Gastrocnemius medialis (tissue), 4 donors: ENCODE data around the gene CALU. TPM values are rescaled to one million over a fixed set of nuclear protein-coding genes. Genes with fewer than 3 reads are reported as not detected.
A peak's percentile ranks its signal among the peaks of the same experiment; 100 is the strongest.

Experiments
- ATAC-seq, 2 donors: fragments of 150-250 bp; one replicate each; pipeline ENCODE4 v1.9.1; 2016
- DNase-seq, 2 donors: peaks; one replicate each; pipeline ENCODE4 v3.0.0-alpha.2; 2019
- H3K27ac ChIP-seq, 4 donors: fragments of 200-600 bp; sonication (generic); 1 replicate in 1 of 4; 2 replicates in 3 of 4; pipeline ENCODE4 v1.5.1; 2016 to 2018; ENCODE audit warnings: mild to moderate bottlenecking in 2 of 4, moderate library complexity in 1 of 4
- H3K27me3 ChIP-seq, 3 donors: fragments of 200-600 bp; sonication (generic) in 2 of 3; 1 replicate in 1 of 3; 2 replicates in 2 of 3; pipeline versions ENCODE4 v1.5.1 to v1.6.0; 2016 to 2019; ENCODE audit warnings: mild to moderate bottlenecking in 1 of 3, moderate library complexity in 1 of 3
- H3K36me3 ChIP-seq, 2 donors: fragments of 200-600 bp; sonication (generic) in 1 of 2; one replicate each; pipeline ENCODE4 v1.5.1; 2017 to 2018
- H3K4me1 ChIP-seq, 2 donors: fragments of 200-600 bp; sonication (generic) in 1 of 2; one replicate each; pipeline ENCODE4 v1.5.1; 2016 to 2017; ENCODE audit warnings: mild to moderate bottlenecking in 2 of 2
- H3K4me3 ChIP-seq, 4 donors: fragments of 200-600 bp; sonication (generic) in 3 of 4; 1 replicate in 1 of 4; 2 replicates in 3 of 4; pipeline ENCODE4 v1.5.1; 2016 to 2019; ENCODE audit warnings: mild to moderate bottlenecking in 2 of 4
- H3K9me3 ChIP-seq, 3 donors: fragments of 200-600 bp; sonication (generic) in 2 of 3; 1 replicate in 1 of 3; 2 replicates in 2 of 3; pipeline ENCODE4 v1.5.1; 2016 to 2019
- CTCF ChIP-seq, 5 experiments: fragments of 450-650 bp in 3 of 5; fragments of 200-600 bp in 2 of 5; sonication (generic) in 2 of 5; IDR thresholded peaks in 4 of 5; conservative IDR thresholded peaks in 1 of 5; 1 replicate in 4 of 5; 2 replicates in 1 of 5; pipeline ENCODE4 v1.5.1; 2016 to 2019; ENCODE audit warnings: antibody characterized with exemption in 5 of 5, mild to moderate bottlenecking in 3 of 5, moderate library complexity in 3 of 5
- POLR2A ChIP-seq, 2 donors: fragments of 450-650 bp; IDR thresholded peaks; one replicate each; pipeline ENCODE4 v1.6.1; 2017; ENCODE audit warnings: antibody characterized with exemption in 2 of 2, mild to moderate bottlenecking in 2 of 2, moderate library complexity in 2 of 2
- in situ Hi-C, 4 donors: fragments of 200-750 bp; cut with MboI; loops; one replicate each; pipeline versions ENCODE4 v1.15.0 to v1.8.0; 2017; ENCODE audit warnings: low sequenced_read_pairs in 4 of 4
- intact Hi-C: fragments of 100-400 bp; cut with DNase I; formaldehyde crosslinking; loops from one replicate; pipeline ENCODE4 v1.15.1; 2023; ENCODE audit warnings: low total_unique reads
- total RNA-seq, 4 donors: library from RNA; depleted of rRNA; stranded (reverse); fragments of >200 nt; gene quantifications; one replicate each; pipeline versions ENCODE4 v1.1.0 to v1.2.3, GENCODE V29; 2016

The CALU gene
- total RNA-seq, 4 donors from 2014 or later, result 40.1 to 115 (median 90.6) TPM

GRCh38 chr7:128758553-128758952, 19.4 kb downstream of the CALU start:
- no peak for TF ChIP-seq POLR2A (IDR thresholded peaks at IDR 0.05)
- no peak for TF ChIP-seq CTCF (IDR thresholded peaks at IDR 0.05 in 4 of 5, conservative IDR thresholded peaks at IDR 0.05 in 1 of 5)
- intact Hi-C loops (no loop called here), in situ Hi-C loops (no loop called here)

GRCh38 chr7:128759242-128759641, 20.1 kb downstream of the CALU start:
- no peaks in the 10 kb centered on the region for H3K9me3 ChIP-seq
- no peak for ATAC-seq
- no peak overlapping the region for H3K4me3 ChIP-seq
- H3K27ac ChIP-seq, result peak overlapping the region in 2 of 4 donors; percentile 10 to 89
- H3K36me3 ChIP-seq, result peaks cover 0 to 27% of the 10 kb centered on the region in 2 donors
- H3K4me1 ChIP-seq, result peaks cover 20 to 27% of the 10 kb centered on the region in 2 donors
- in situ Hi-C loops (no loop called here), intact Hi-C loops (no loop called here)
- no peak for DNase-seq
- no peaks in the 10 kb centered on the region for H3K27me3 ChIP-seq
- TF ChIP-seq POLR2A (IDR thresholded peaks at IDR 0.05) (no peak), CTCF (IDR thresholded peaks at IDR 0.05 in 4 of 5, conservative IDR thresholded peaks at IDR 0.05 in 1 of 5) (no peak)

More at GRCh38 chr7:128758553-128758952, 19.4 kb downstream of the CALU start:
- no peaks in the 10 kb centered on the region for H3K9me3 ChIP-seq
- H3K4me1 ChIP-seq, result peaks cover 20 to 27% of the 10 kb centered on the region in 2 donors
- no peak for ATAC-seq
- no peak overlapping the region for H3K4me3 ChIP-seq
- no peak for DNase-seq
- H3K36me3 ChIP-seq, result peaks cover 0 to 31% of the 10 kb centered on the region in 2 donors
- H3K27me3 ChIP-seq, result no peaks in the 10 kb centered on the region
- H3K27ac ChIP-seq, result peak overlapping the region in 2 of 4 donors; percentile 10 to 89

- DNase-seq (no peak), ATAC-seq (peak in 1 of 2 donors; percentile 50)
- Histone ChIP-seq H3K9me3 (no peaks in the 10 kb centered on the region), H3K4me1 (peaks cover 4 to 24% of the 10 kb centered on the region in 2 donors), H3K4me3 (no peak overlapping the region), H3K27ac (peak overlapping the region in 2 of 4 donors; percentile 57 to 69), H3K27me3 (no peaks in the 10 kb centered on the region), H3K36me3 (peaks cover 0 to 41% of the 10 kb centered on the region in 2 donors)
- in situ Hi-C loops, result no loop called here
- intact Hi-C loops, result no loop called here
- TF ChIP-seq POLR2A (IDR thresholded peaks at IDR 0.05), result no peak
Observed at GRCh38 chr7:128763541-128763940, 24.4 kb downstream of the CALU start.

GRCh38 chr7:128767475-128768110, 28.4 kb downstream of the CALU start:
- Histone ChIP-seq H3K36me3 (peaks cover 0 to 56% of the 10 kb centered on the region in 2 donors), H3K27me3 (no peaks in the 10 kb centered on the region), H3K4me1 (peaks cover 4 to 24% of the 10 kb centered on the region in 2 donors), H3K4me3 (no peak overlapping the region), H3K9me3 (no peaks in the 10 kb centered on the region), H3K27ac (peak overlapping the region; percentile 63 to 73 (median 68))
- TF ChIP-seq POLR2A (IDR thresholded peaks at IDR 0.05) (no peak), CTCF (IDR thresholded peaks at IDR 0.05 in 4 of 5, conservative IDR thresholded peaks at IDR 0.05 in 1 of 5) (no peak)
- DNase-seq, result no peak
- peak; percentile 89 to 96 for ATAC-seq
- in situ Hi-C loops, result no loop called here
- intact Hi-C loops, result no loop called here

- H3K4me3 ChIP-seq, result no peak overlapping the region
- in situ Hi-C loops (no loop called here), intact Hi-C loops (no loop called here)
- ATAC-seq (no peak), DNase-seq (no peak)
- no peaks in the 10 kb centered on the region for H3K9me3 ChIP-seq
- H3K4me1 ChIP-seq, result peaks cover 4 to 21% of the 10 kb centered on the region in 2 donors
- peaks cover 0 to 56% of the 10 kb centered on the region in 2 donors for H3K36me3 ChIP-seq
- no peak overlapping the region for H3K27ac ChIP-seq
- H3K27me3 ChIP-seq, result no peaks in the 10 kb centered on the region
- TF ChIP-seq POLR2A (IDR thresholded peaks at IDR 0.05) (no peak), CTCF (IDR thresholded peaks at IDR 0.05 in 4 of 5, conservative IDR thresholded peaks at IDR 0.05 in 1 of 5) (no peak)
Observed at GRCh38 chr7:128770233-128770632, 31.1 kb downstream of the CALU start.
